Caco-2 (cell line): ENCODE results near the gene C2orf49. TPM values are rescaled to one million over a fixed set of nuclear protein-coding genes. Genes with fewer than 3 reads are reported as not detected.
A peak's percentile ranks its signal among the peaks of the same experiment; 100 is the strongest.

Experiments used
- BruUV-seq: library from RNA; stranded (reverse); fragments of 400-500 nt; replicated peaks from 2 replicates; lab custom pipeline; 2021; lab: Mats Ljungman, UMichigan
- CTCF ChIA-PET: fragments of 300-600 bp; sonication (Branson Sonifier 250); formaldehyde crosslinking; loops from one replicate; lab custom pipeline; 2022; ENCODE audit warnings: antibody characterized with exemption; lab: Charles Lee
- POLR2A ChIA-PET: fragments of 300-600 bp; sonication (Branson Sonifier 250); formaldehyde crosslinking; loops from one replicate; lab custom pipeline; 2022; ENCODE audit warnings: antibody characterized with exemption; lab: Charles Lee
- DNase-seq, 2 experiments: peaks; one replicate each; pipeline versions ENCODE4 v3.0.0 to v3.0.0-alpha.2; 2020 to 2022
- H3K27me3 ChIP-seq: replicated peaks from 2 replicates; pipeline ENCODE4 v1.6.0; 2011; ENCODE audit warnings: low read length; ENCODE audit not compliant: control insufficient read depth, insufficient read depth
- H3K36me3 ChIP-seq: 2 replicates; pipeline ENCODE4 v1.5.1; 2011; ENCODE audit warnings: low read length; ENCODE audit not compliant: control insufficient read depth, insufficient read depth
- H3K4me1 ChIP-seq: fragments of 250-450 bp; sonication (Bioruptor Pico); 2 replicates; pipeline ENCODE4 v1.5.1; 2020; ENCODE audit warnings: mild to moderate bottlenecking
- H3K4me3 ChIP-seq: 2 replicates; pipeline ENCODE4 v1.5.1; 2011; ENCODE audit warnings: low read depth, mild to moderate bottlenecking, control low read depth, low read length
- H3K9me3 ChIP-seq: fragments of 250-450 bp; sonication (Bioruptor Pico); 2 replicates; pipeline ENCODE4 v1.5.1; 2020; ENCODE audit warnings: mild to moderate bottlenecking, moderate library complexity
- H3K27ac Mint-ChIP-seq: one replicate; pipeline ENCODE4 v1.8.0; 2022; ENCODE audit warnings: mixed read lengths; ENCODE audit not compliant: unreplicated experiment
- H3K27me3 Mint-ChIP-seq: one replicate; pipeline ENCODE4 v1.8.0; 2022; ENCODE audit warnings: mixed read lengths; ENCODE audit not compliant: insufficient read depth, unreplicated experiment
- H3K36me3 Mint-ChIP-seq: one replicate; pipeline ENCODE4 v1.8.0; 2022; ENCODE audit warnings: mild to moderate bottlenecking, mixed read lengths; ENCODE audit not compliant: insufficient read depth, unreplicated experiment
- H3K4me1 Mint-ChIP-seq: one replicate; pipeline ENCODE4 v1.8.0; 2022; ENCODE audit warnings: low read depth, mixed read lengths; ENCODE audit not compliant: unreplicated experiment
- H3K4me3 Mint-ChIP-seq: one replicate; pipeline ENCODE4 v1.8.0; 2022; ENCODE audit warnings: mild to moderate bottlenecking, moderate library complexity, mixed read lengths; ENCODE audit not compliant: unreplicated experiment
- H3K9me3 Mint-ChIP-seq: one replicate; pipeline ENCODE4 v1.8.0; 2022; ENCODE audit warnings: mixed read lengths; ENCODE audit not compliant: unreplicated experiment
- CTCF ChIP-seq, 2 experiments: fragments of 200-600 bp in 1 of 2; IDR thresholded peaks; 1 replicate in 1 of 2; 2 replicates in 1 of 2; pipeline versions ENCODE4 v1.5.1 to v1.8.0; 2011 to 2022; ENCODE audit warnings: antibody characterized with exemption in 1 of 2, control low read depth in 1 of 2, inconsistent platforms in 1 of 2, low read depth in 1 of 2, low read length in 1 of 2, mild to moderate bottlenecking in 1 of 2, moderate library complexity in 1 of 2; ENCODE audit not compliant: insufficient read depth in 1 of 2, severe bottlenecking in 1 of 2, unreplicated experiment in 1 of 2
- intact Hi-C: fragments of 100-400 bp; cut with micrococcal nuclease; formaldehyde crosslinking; loops from one replicate; pipeline ENCODE4 v1.10.0; 2022; ENCODE audit not compliant: unreplicated experiment
- total RNA-seq: library from RNA; stranded (reverse); gene quantifications from 2 replicates; pipeline ENCODE4 v1.2.3, GENCODE V29; 2022

The C2orf49 gene
- total RNA-seq, 1 experiment from 2014 or later: 24.8 TPM

DNA sequence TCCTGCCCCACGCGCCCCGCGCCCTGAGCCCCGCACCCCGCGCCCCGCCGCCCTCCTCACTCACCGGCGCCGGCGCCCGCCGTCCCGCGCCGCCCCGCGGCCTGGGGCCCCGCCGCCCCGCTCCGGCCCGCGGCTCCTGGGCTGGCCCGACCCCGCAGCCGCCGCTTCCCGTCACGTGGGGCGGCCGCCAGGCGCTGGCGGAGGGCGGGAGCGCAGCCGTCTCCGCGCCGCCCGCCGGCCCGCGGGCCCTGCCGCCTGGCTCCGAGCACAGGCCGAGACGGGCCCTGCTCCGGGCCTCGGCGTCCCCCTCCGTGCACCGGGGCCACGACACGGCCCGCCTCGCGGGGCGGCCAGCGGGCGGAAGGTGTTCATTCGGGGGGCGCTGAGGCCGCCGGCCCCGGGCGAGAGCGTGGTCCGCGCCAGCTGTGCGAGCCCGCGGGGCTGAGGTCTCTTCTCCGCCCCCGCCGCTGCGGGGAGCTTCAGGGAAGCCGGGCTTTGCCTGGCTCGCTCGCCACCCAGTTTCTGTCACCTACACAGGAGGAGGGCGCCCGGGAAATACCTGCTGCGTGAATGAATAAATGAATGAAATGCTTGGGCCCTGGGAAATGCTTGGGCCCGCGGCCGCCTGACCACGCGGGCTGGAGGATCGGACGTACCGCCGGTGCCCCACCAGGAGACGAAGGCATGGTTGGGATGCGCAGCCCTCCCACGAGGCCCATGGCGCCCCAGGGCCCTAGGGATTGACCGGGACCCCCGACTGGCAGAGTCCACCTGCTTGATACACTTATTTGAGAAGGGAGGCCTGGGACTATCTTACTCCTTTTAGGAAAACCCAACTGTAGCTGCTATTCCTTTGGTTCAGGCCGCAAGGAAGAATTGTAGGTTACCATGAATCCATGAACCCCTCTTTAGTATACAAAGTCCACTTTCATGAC, 7.5 kb upstream of the C2orf49 start, which contains the start of gene TGFBRAP1:
Gene TGFBRAP1, minus strand, starts transcription at position 175 of the 935 bp plus-strand sequence. CDS start 21,434 bp downstream, outside the sequence.
- ChIA-PET POLR2A (interaction anchor here (0.9 to 2.4 kb wide), 3 partner anchors 8 to 292 kb away, joined by 3 to 6 read pairs (median 6); partner anchors contain the start of genes C2orf49 and MRPS9), CTCF (interaction anchor here (0.6 to 1.3 kb wide), 2 partner anchors 35 to 604 kb away, joined by 3 to 6 read pairs; no protein-coding TSS in a partner anchor)
- peak; percentile 58 to 80 for DNase-seq
- no peaks in the 10 kb centered on the region for H3K36me3 ChIP-seq
- peaks cover 11% of the 10 kb centered on the region for H3K4me1 ChIP-seq
- H3K36me3 Mint-ChIP-seq: no peaks in the 10 kb centered on the region
- peaks cover 11% of the 10 kb centered on the region for H3K4me1 Mint-ChIP-seq
- H3K27ac Mint-ChIP-seq: peak within 1 kb of the TSS; percentile 89
- H3K4me3 ChIP-seq: peak within 1 kb of the TSS; percentile 87
- TF ChIP-seq CTCF (IDR thresholded peaks at IDR 0.05; ENCODE audit: insufficient read depth in 1 of 2, low read depth in 1 of 2, low read length in 1 of 2, severe bottlenecking in 1 of 2, unreplicated experiment in 1 of 2): peak in 1 of 2 experiments; percentile 11
- H3K9me3 ChIP-seq: no peaks in the 10 kb centered on the region
- H3K9me3 Mint-ChIP-seq: no peaks in the 10 kb centered on the region
- intact Hi-C loops: no loop called here
- no TSS peak for BruUV-seq
- H3K4me3 Mint-ChIP-seq: peak within 1 kb of the TSS; percentile 81
- no peaks in the 10 kb centered on the region for H3K27me3 ChIP-seq
- H3K27me3 Mint-ChIP-seq: no peaks in the 10 kb centered on the region

GRCh38 chr2:105330681-105331375, 6.5 kb upstream of the C2orf49 start:
- no TSS peak for BruUV-seq
- H3K4me3 Mint-ChIP-seq: peak overlapping the region; percentile 80

More at GRCh38 chr2:105330681-105331375, 6.5 kb upstream of the C2orf49 start:
- Mint-ChIP-seq H3K27ac (peak overlapping the region; percentile 89), H3K36me3 (no peaks in the 10 kb centered on the region), H3K27me3 (no peaks in the 10 kb centered on the region), H3K9me3 (no peaks in the 10 kb centered on the region), H3K4me1 (peaks cover 8% of the 10 kb centered on the region)
- DNase-seq: peak; percentile 45 to 53
- ChIA-PET CTCF (interaction anchor here (0.6 to 0.8 kb wide), 2 partner anchors 9 to 603 kb away, joined by 3 read pairs; no protein-coding TSS in a partner anchor), POLR2A (interaction anchor here (1.7 kb wide), 1 partner anchor 293 kb away, joined by 6 read pairs; the partner anchor contains the start of gene MRPS9)
- H3K9me3 ChIP-seq: no peaks in the 10 kb centered on the region
- H3K4me3 ChIP-seq: no peak overlapping the region
- H3K27me3 ChIP-seq: no peaks in the 10 kb centered on the region
- no peak for TF ChIP-seq CTCF (IDR thresholded peaks at IDR 0.05; ENCODE audit: insufficient read depth in 1 of 2, low read depth in 1 of 2, low read length in 1 of 2, severe bottlenecking in 1 of 2, unreplicated experiment in 1 of 2)
- intact Hi-C loops: no loop called here
- H3K4me1 ChIP-seq: peaks cover 11% of the 10 kb centered on the region
- no peaks in the 10 kb centered on the region for H3K36me3 ChIP-seq
